Activated CD8-positive, alpha-beta T cell treated with anti-CD3 and anti-CD28 coated beads for 36 hours (primary cell): ENCODE measurements around the gene RRP7A. TPM values are rescaled to one million over a fixed set of nuclear protein-coding genes. Genes with fewer than 3 reads are reported as not detected.

Experiments
- ATAC-seq: fragments of 200-7000 bp; cut with Tn5 transposase; one replicate; pipeline ENCODE4 v1.10.0; 2021; ENCODE audit warnings: mild to moderate bottlenecking, moderate library complexity
- CTCF ChIA-PET: fragments of 350-600 bp; sonication (Branson Sonifier 250); formaldehyde crosslinking; loops from one replicate; lab custom pipeline; 2021; ENCODE audit warnings: antibody characterized with exemption; lab: Charles Lee
- POLR2A ChIA-PET: fragments of 350-600 bp; sonication (Branson Sonifier 250); formaldehyde crosslinking; loops from one replicate; lab custom pipeline; 2021; ENCODE audit warnings: antibody characterized with exemption; lab: Charles Lee
- DNase-seq: peaks from one replicate; pipeline ENCODE4 v3.0.0-alpha.2; 2020
- H3K27ac Mint-ChIP-seq: one replicate; pipeline ENCODE4 v1.8.0; 2021; ENCODE audit warnings: mild to moderate bottlenecking, mixed read lengths
- H3K27me3 Mint-ChIP-seq: one replicate; pipeline ENCODE4 v1.8.0; 2021; ENCODE audit warnings: mixed read lengths
- H3K36me3 Mint-ChIP-seq: one replicate; pipeline ENCODE4 v1.8.0; 2021; ENCODE audit warnings: low read depth, mixed read lengths
- H3K4me1 Mint-ChIP-seq: one replicate; pipeline ENCODE4 v1.8.0; 2021; ENCODE audit warnings: low read depth, mixed read lengths
- H3K4me3 Mint-ChIP-seq: one replicate; pipeline ENCODE4 v1.8.0; 2021; ENCODE audit warnings: mild to moderate bottlenecking, moderate library complexity, mixed read lengths
- H3K9me3 Mint-ChIP-seq: one replicate; pipeline ENCODE4 v1.8.0; 2021; ENCODE audit warnings: mixed read lengths
- CTCF ChIP-seq: fragments of 200-600 bp; IDR thresholded peaks from one replicate; pipeline ENCODE4 v1.8.0; 2022; ENCODE audit warnings: antibody characterized with exemption, mild to moderate bottlenecking
- intact Hi-C: fragments of 100-400 bp; cut with micrococcal nuclease; formaldehyde crosslinking; loops from one replicate; pipeline ENCODE4 v1.10.0; 2022
- total RNA-seq, 2 experiments: library from RNA; stranded (reverse); gene quantifications; one replicate each; pipeline ENCODE4 v1.2.3, GENCODE V29; 2021

The RRP7A gene
- total RNA-seq, 2 experiments from 2014 or later: 120 to 126 TPM

DNA sequence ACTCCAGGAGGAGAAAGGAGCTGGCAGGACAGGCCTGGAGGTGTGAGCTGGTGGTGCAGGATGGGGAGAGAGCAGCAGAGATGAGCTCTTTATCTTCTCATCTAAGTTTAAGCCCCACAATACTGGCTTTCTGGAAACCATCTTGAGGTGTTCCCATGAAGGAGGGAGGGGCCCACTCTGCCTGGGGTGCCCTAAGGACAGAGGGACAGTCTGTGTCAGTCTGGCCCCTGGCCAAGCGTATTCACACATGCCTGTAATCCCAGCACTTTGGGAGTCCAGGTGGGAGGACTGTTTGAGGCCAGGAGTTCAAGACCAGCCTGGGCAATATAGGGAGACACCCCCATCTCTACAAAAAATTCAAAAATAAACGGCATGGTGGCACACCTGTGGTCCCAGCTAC, 43.1 kb upstream of the RRP7A start:
- Mint-ChIP-seq H3K4me1 (peaks cover 11% of the 10 kb centered on the region), H3K36me3 (peaks cover 4% of the 10 kb centered on the region), H3K27me3 (no peaks in the 10 kb centered on the region), H3K27ac (no peak overlapping the region), H3K9me3 (no peaks in the 10 kb centered on the region), H3K4me3 (no peak overlapping the region)
- POLR2A ChIA-PET: interaction anchor here (1.3 kb wide), 1 partner anchor 9 kb away, joined by 8 read pairs; the partner anchor contains the start of gene SERHL2
- DNase-seq: no peak
- CTCF ChIA-PET: interaction anchor here (1.5 kb wide), 1 partner anchor 46 kb away, joined by 5 read pairs; no protein-coding TSS in a partner anchor
- no peak for TF ChIP-seq CTCF
- ATAC-seq: no peak
- intact Hi-C loops: no loop called here

DNA sequence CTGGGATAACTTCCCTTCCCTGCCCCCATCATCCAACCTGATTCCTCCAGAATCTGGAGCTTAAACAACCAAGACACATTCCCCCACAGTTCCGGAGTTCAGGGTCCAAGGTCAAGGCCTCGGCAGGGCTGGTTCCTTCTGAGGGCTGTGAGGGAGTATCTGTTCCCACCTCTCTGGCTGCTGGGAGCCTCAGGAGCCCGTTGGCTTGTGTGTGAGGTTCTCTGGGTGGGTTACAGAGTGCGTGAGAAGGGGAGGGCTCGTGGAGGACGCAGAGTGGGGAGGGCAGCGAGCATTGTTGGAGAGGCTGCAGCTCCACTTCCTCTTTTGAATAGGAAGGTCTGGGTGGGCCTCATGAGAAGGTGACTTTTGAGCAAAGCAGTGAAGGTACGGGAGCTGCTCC, 42.7 kb upstream of the RRP7A start:
- POLR2A ChIA-PET: interaction anchor here (1.3 to 2.0 kb wide), 3 partner anchors 7 to 9 kb away, joined by 4 to 9 read pairs (median 8); partner anchors contain the start of gene SERHL2
- H3K27ac Mint-ChIP-seq: no peak overlapping the region
- no peak overlapping the region for H3K4me3 Mint-ChIP-seq
- TF ChIP-seq CTCF: no peak
- DNase-seq (no peak), ATAC-seq (no peak)
- peaks cover 11% of the 10 kb centered on the region for H3K4me1 Mint-ChIP-seq
- intact Hi-C loops: no loop called here
- H3K9me3 Mint-ChIP-seq: no peaks in the 10 kb centered on the region
- CTCF ChIA-PET: interaction anchor here (1.5 kb wide), 1 partner anchor 47 kb away, joined by 5 read pairs; no protein-coding TSS in a partner anchor
- H3K27me3 Mint-ChIP-seq: no peaks in the 10 kb centered on the region
- peaks cover 4% of the 10 kb centered on the region for H3K36me3 Mint-ChIP-seq

DNA sequence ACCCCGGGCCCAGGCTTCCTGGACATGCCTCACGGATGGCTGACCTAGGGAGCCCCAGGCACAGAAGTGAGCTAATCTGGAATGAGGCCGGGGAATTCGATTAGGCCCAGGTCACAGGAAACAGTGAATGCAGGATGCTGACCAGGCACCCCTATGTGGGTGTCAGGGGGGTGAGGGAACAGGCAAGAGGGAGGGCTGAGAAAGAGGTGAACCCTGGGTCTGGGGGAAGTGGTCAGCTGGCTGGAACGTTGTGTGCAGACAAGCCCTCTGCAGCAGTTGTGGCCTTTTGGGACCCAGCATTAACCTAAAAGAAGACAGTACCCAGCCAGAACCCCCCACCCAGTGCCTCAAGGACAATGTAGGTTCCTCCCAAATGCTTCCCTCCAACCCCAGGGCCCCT, 42.3 kb upstream of the RRP7A start:
- Mint-ChIP-seq H3K27ac (no peak overlapping the region), H3K4me3 (no peak overlapping the region), H3K27me3 (no peaks in the 10 kb centered on the region), H3K4me1 (peaks cover 11% of the 10 kb centered on the region), H3K9me3 (no peaks in the 10 kb centered on the region), H3K36me3 (peaks cover 4% of the 10 kb centered on the region)
- intact Hi-C loops: no loop called here
- ATAC-seq: no peak
- TF ChIP-seq CTCF: no peak
- ChIA-PET CTCF (interaction anchor here (0.8 to 1.9 kb wide), 4 partner anchors 10 to 47 kb away, joined by 3 to 5 read pairs (median 4); no protein-coding TSS in a partner anchor), POLR2A (interaction anchor here (1.3 to 2.0 kb wide), 3 partner anchors 7 to 9 kb away, joined by 4 to 9 read pairs (median 8); partner anchors contain the start of gene SERHL2)
- DNase-seq: no peak

DNA sequence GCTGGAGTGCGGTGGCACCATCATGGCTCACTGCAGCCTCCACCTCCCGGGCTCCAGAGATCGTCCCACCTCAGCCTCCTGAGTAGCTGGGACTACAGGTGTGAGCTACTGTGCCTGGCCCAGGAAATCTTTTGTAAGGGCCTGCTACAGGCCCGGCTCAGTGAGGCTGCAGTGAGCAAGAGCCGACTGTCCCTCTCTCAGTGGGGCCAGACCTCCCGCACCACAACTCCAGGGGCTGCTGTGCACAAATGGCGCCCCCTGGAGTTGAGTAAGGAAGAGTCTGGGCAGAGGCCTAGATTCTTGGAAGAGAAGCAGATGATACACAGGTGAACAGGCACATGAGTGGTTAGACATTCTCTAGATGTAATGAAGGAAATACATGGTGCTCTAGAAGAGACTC, 41.2 kb upstream of the RRP7A start:
- ChIA-PET CTCF (interaction anchor here (0.8 to 1.9 kb wide), 10 partner anchors 8 to 50 kb away, joined by 3 to 10 read pairs (median 4); no protein-coding TSS in a partner anchor), POLR2A (interaction anchor here (1.1 to 2.0 kb wide), 4 partner anchors 9 to 51 kb away, joined by 3 to 9 read pairs (median 5); no protein-coding TSS in a partner anchor)
- Mint-ChIP-seq H3K27me3 (no peaks in the 10 kb centered on the region), H3K36me3 (peaks cover 4% of the 10 kb centered on the region), H3K27ac (no peak overlapping the region), H3K4me3 (no peak overlapping the region), H3K4me1 (peaks cover 11% of the 10 kb centered on the region), H3K9me3 (no peaks in the 10 kb centered on the region)
- DNase-seq (peak; percentile 38), ATAC-seq (peak; percentile 74)
- TF ChIP-seq CTCF: peak; percentile 64
- intact Hi-C loops: no loop called here

DNA sequence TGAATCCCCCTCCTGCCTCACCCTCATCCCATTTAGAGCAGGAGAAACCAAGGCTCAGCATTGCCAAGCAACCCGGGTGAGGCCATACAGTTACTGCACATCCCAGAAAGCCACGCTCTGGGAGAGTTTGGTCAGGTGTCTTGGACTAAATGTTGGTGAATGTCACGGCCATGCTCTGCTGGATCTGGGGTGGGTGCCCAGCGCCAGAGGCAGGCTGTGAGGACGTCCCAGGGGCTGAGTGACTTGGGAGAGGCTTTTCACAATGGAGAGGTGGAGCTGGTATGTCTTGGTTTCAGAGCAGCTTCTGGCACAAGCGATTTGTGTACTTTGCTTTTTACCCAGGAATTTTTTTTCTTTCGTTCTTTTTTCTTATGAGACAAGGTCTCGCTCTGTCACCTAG, 40.8 kb upstream of the RRP7A start:
- Mint-ChIP-seq H3K9me3 (no peaks in the 10 kb centered on the region), H3K27me3 (no peaks in the 10 kb centered on the region), H3K4me1 (peaks cover 11% of the 10 kb centered on the region)

More for the DNA sequence above, 40.8 kb upstream of the RRP7A start:
- TF ChIP-seq CTCF: no peak
- intact Hi-C loops: no loop called here
- Mint-ChIP-seq H3K27ac (no peak overlapping the region), H3K4me3 (no peak overlapping the region), H3K36me3 (peaks cover 2% of the 10 kb centered on the region)
- no peak for DNase-seq
- ChIA-PET POLR2A (interaction anchor here (1.1 to 2.0 kb wide), 3 partner anchors 10 to 51 kb away, joined by 3 to 6 read pairs (median 4); no protein-coding TSS in a partner anchor), CTCF (interaction anchor here (1.0 to 1.9 kb wide), 8 partner anchors 8 to 24 kb away, joined by 3 to 10 read pairs (median 4); no protein-coding TSS in a partner anchor)
- no peak for ATAC-seq
